Activated B cell treated with CpG ODN at 0.5 μM for 24 hours (primary cell): ENCODE measurements around the gene JCHAIN. TPM values are rescaled to one million over a fixed set of nuclear protein-coding genes. Genes with fewer than 3 reads are reported as not detected.

Experiments used
- ATAC-seq: fragments of 200-7000 bp; cut with Tn5 transposase; one replicate; pipeline ENCODE4 v1.10.0; 2021; ENCODE audit warnings: low read depth, mild to moderate bottlenecking, moderate library complexity
- CTCF ChIA-PET: fragments of 350-600 bp; sonication (Branson Sonifier 250); formaldehyde crosslinking; loops from one replicate; lab custom pipeline; 2021; ENCODE audit warnings: antibody characterized with exemption; lab: Charles Lee
- POLR2A ChIA-PET: fragments of 350-600 bp; sonication (Branson Sonifier 250); formaldehyde crosslinking; loops from one replicate; lab custom pipeline; 2021; ENCODE audit warnings: antibody characterized with exemption; lab: Charles Lee
- DNase-seq: peaks from one replicate; pipeline ENCODE4 v3.0.0; 2022
- H3K27ac Mint-ChIP-seq: one replicate; pipeline ENCODE4 v1.8.0; 2020; ENCODE audit warnings: mixed read lengths
- H3K27me3 Mint-ChIP-seq: one replicate; pipeline ENCODE4 v1.8.0; 2021; ENCODE audit warnings: mixed read lengths
- H3K36me3 Mint-ChIP-seq: one replicate; pipeline ENCODE4 v1.8.0; 2021; ENCODE audit warnings: low read depth, mixed read lengths
- H3K4me1 Mint-ChIP-seq: one replicate; pipeline ENCODE4 v1.8.0; 2021; ENCODE audit warnings: mixed read lengths
- H3K4me3 Mint-ChIP-seq: one replicate; pipeline ENCODE4 v1.8.0; 2020; ENCODE audit warnings: mild to moderate bottlenecking, mixed read lengths
- H3K9me3 Mint-ChIP-seq: one replicate; pipeline ENCODE4 v1.8.0; 2020; ENCODE audit warnings: mixed read lengths
- CTCF ChIP-seq: fragments of 200-600 bp; IDR thresholded peaks from one replicate; pipeline ENCODE4 v1.8.0; 2022; ENCODE audit warnings: antibody characterized with exemption, mild to moderate bottlenecking
- intact Hi-C: fragments of 100-400 bp; cut with micrococcal nuclease; formaldehyde crosslinking; loops from one replicate; pipeline ENCODE4 v1.15.1; 2024
- total RNA-seq: library from RNA; stranded (reverse); gene quantifications from 2 replicates; pipeline ENCODE4 v1.2.3, GENCODE V29; 2022

JCHAIN gene
- total RNA-seq, 1 donor from 2014 or later = 47.0 TPM

GRCh38 chr4:70608324-70608723 is 58.0 kb downstream of the JCHAIN start:
- Mint-ChIP-seq H3K4me1 (peaks cover 7% of the 10 kb centered on the region), H3K27ac (no peak overlapping the region), H3K9me3 (no peaks in the 10 kb centered on the region), H3K36me3 (no peaks in the 10 kb centered on the region), H3K4me3 (no peak overlapping the region), H3K27me3 (no peaks in the 10 kb centered on the region)
- POLR2A ChIA-PET = no interaction called here
- CTCF ChIA-PET = no interaction called here
- no peak for TF ChIP-seq CTCF
- intact Hi-C loops = no loop called here
- ATAC-seq = no peak
- no peak for DNase-seq

- CTCF ChIA-PET = interaction anchor here (1.0 kb wide), 1 partner anchor 13 kb away, joined by 4 read pairs; no protein-coding TSS in a partner anchor
- DNase-seq = no peak
- TF ChIP-seq CTCF = no peak
Measured at GRCh38 chr4:70607334-70607853, 58.9 kb downstream of the JCHAIN start.

GRCh38 chr4:70606459-70606858 is 59.8 kb downstream of the JCHAIN start:
- no peaks in the 10 kb centered on the region for H3K36me3 Mint-ChIP-seq
- no peak for DNase-seq
- no peaks in the 10 kb centered on the region for H3K27me3 Mint-ChIP-seq
- TF ChIP-seq CTCF = no peak
- ChIA-PET POLR2A (interaction anchor here (0.6 kb wide), 1 partner anchor 399 kb away, joined by 12 read pairs; no protein-coding TSS in a partner anchor), CTCF (no interaction called here)
- H3K4me3 Mint-ChIP-seq = no peak overlapping the region
- H3K27ac Mint-ChIP-seq = no peak overlapping the region
- intact Hi-C loops = no loop called here
- no peaks in the 10 kb centered on the region for H3K4me1 Mint-ChIP-seq
- no peaks in the 10 kb centered on the region for H3K9me3 Mint-ChIP-seq
- ATAC-seq = no peak

More at GRCh38 chr4:70607334-70607853, 58.9 kb downstream of the JCHAIN start:
- Mint-ChIP-seq H3K27ac (no peak overlapping the region), H3K36me3 (no peaks in the 10 kb centered on the region), H3K4me1 (no peaks in the 10 kb centered on the region), H3K9me3 (no peaks in the 10 kb centered on the region), H3K27me3 (no peaks in the 10 kb centered on the region), H3K4me3 (no peak overlapping the region)
- POLR2A ChIA-PET = no interaction called here
- ATAC-seq = no peak
- intact Hi-C loops = no loop called here

Other genes with a start within 250 kb of the JCHAIN start
- gene MUC7, start 194.3 kb downstream of the JCHAIN start, total RNA-seq = not detected in 2 replicates
- not detected in 2 replicates for gene AMTN, start 147.9 kb downstream of the JCHAIN start, total RNA-seq
- gene AMBN, start 74.3 kb downstream of the JCHAIN start, total RNA-seq = not detected in 2 replicates
- 0.10 TPM in 1 of 2 replicates, not detected in the other for gene ENAM, start 37.8 kb downstream of the JCHAIN start, total RNA-seq
- gene UTP3, start 22.0 kb upstream of the JCHAIN start, total RNA-seq = 38.5 and 40.1 TPM in 2 replicates
- gene RUFY3, start 55.5 kb upstream of the JCHAIN start, total RNA-seq = 55.0 and 69.4 TPM in 2 replicates
- gene GRSF1, start 173.4 kb upstream of the JCHAIN start, total RNA-seq = 61.1 and 63.5 TPM in 2 replicates
- 22.2 and 23.4 TPM in 2 replicates for gene MOB1B, start 235.9 kb upstream of the JCHAIN start, total RNA-seq